ENCODE data around the gene ABT1. TPM values are rescaled to one million over a fixed set of nuclear protein-coding genes. Genes with fewer than 3 reads are reported as not detected.
A peak's percentile ranks its signal among the peaks of the same experiment; 100 is the strongest.
"Not testable (repeated sequence)": the region's sequence is repeated elsewhere in the genome, so short reads cannot be mapped to it uniquely, and the experiment has no call there.

Gene ABT1
- 22.4 and 25.9 TPM in 2 replicates for total RNA-seq (2014; rRNA removed; shearing (Covaris generic))

- DNase-seq (ENCODE audit: low read depth): peak; percentile 100
Observed at GRCh38 chr6:26596579-26597388, at the start of gene ABT1. ABT1 (plus strand) TSS chr6:26596953; CDS start chr6:26596983, 30 bp downstream.

- not testable (repeated sequence) for DNase-seq (ENCODE audit: low read depth)
Observed at GRCh38 chr6:26547363-26547762, 49.4 kb upstream of the ABT1 start.

- peak; percentile 40 for DNase-seq (ENCODE audit: low read depth)
Observed at GRCh38 chr6:26550250-26550993, 46.3 kb upstream of the ABT1 start.

GRCh38 chr6:26552205-26552604, 44.5 kb upstream of the ABT1 start:
- no peak for DNase-seq (ENCODE audit: low read depth)

- DNase-seq (ENCODE audit: low read depth): no peak
Observed at GRCh38 chr6:26552640-26553188, 44.0 kb upstream of the ABT1 start.

GRCh38 chr6:26553264-26553634, 43.5 kb upstream of the ABT1 start:
- peak; percentile 72 for DNase-seq (ENCODE audit: low read depth)

GRCh38 chr6:26553635-26554446, 42.9 kb upstream of the ABT1 start:
- peak; percentile 88 for DNase-seq (ENCODE audit: low read depth)

- no peak for DNase-seq (ENCODE audit: low read depth)
Observed at GRCh38 chr6:26554447-26554696, 42.4 kb upstream of the ABT1 start.

GRCh38 chr6:26554697-26555504, 41.9 kb upstream of the ABT1 start:
- peak; percentile 80 for DNase-seq (ENCODE audit: low read depth)

GRCh38 chr6:26555505-26556262, 41.1 kb upstream of the ABT1 start:
- no peak for DNase-seq (ENCODE audit: low read depth)

GRCh38 chr6:26556263-26557070, 40.3 kb upstream of the ABT1 start:
- DNase-seq (ENCODE audit: low read depth): peak; percentile 95

GRCh38 chr6:26561533-26562466, 35.0 kb upstream of the ABT1 start:
- DNase-seq (ENCODE audit: low read depth): no peak

GRCh38 chr6:26563488-26563887, 33.3 kb upstream of the ABT1 start:
- DNase-seq (ENCODE audit: low read depth): no peak

- peak; percentile 93 for DNase-seq (ENCODE audit: low read depth)
Observed at GRCh38 chr6:26568601-26569432, 27.9 kb upstream of the ABT1 start.

- no peak for DNase-seq (ENCODE audit: low read depth)
Observed at GRCh38 chr6:26569433-26569764, 27.4 kb upstream of the ABT1 start.

- no peak for DNase-seq (ENCODE audit: low read depth)
Observed at GRCh38 chr6:26570027-26570809, 26.5 kb upstream of the ABT1 start.

Data from Daoy (cell line).